Osteocyte (in vitro differentiated cells): ENCODE results near the gene SLC39A11. TPM values are rescaled to one million over a fixed set of nuclear protein-coding genes. Genes with fewer than 3 reads are reported as not detected.

Experiments
- DNase-seq: peaks from one replicate; pipeline ENCODE4 v3.0.0; 2021; ENCODE audit warnings: mixed read lengths; ENCODE audit not compliant: unreplicated experiment; ENCODE audit errors: extremely low spot score
- H3K27ac Mint-ChIP-seq: one replicate; pipeline ENCODE4 v1.8.0; 2021; ENCODE audit warnings: mild to moderate bottlenecking, mixed read lengths; ENCODE audit not compliant: unreplicated experiment
- H3K27me3 Mint-ChIP-seq: one replicate; pipeline ENCODE4 v1.8.0; 2021; ENCODE audit warnings: mixed read lengths; ENCODE audit not compliant: unreplicated experiment
- H3K36me3 Mint-ChIP-seq: one replicate; pipeline ENCODE4 v1.8.0; 2021; ENCODE audit warnings: mixed read lengths; ENCODE audit not compliant: unreplicated experiment
- H3K4me1 Mint-ChIP-seq: one replicate; pipeline ENCODE4 v1.8.0; 2021; ENCODE audit warnings: mixed read lengths; ENCODE audit not compliant: unreplicated experiment
- H3K4me3 Mint-ChIP-seq: one replicate; pipeline ENCODE4 v1.8.0; 2021; ENCODE audit warnings: mild to moderate bottlenecking, moderate library complexity, mixed read lengths; ENCODE audit not compliant: unreplicated experiment
- H3K9me3 Mint-ChIP-seq: one replicate; pipeline ENCODE4 v1.8.0; 2021; ENCODE audit warnings: mixed read lengths; ENCODE audit not compliant: unreplicated experiment
- total RNA-seq: library from RNA; stranded (reverse); gene quantifications from 2 replicates; pipeline ENCODE4 v1.2.1, GENCODE V29; 2021
- TF ChIP-seq, protein P1 (sequence below): fragments of 200-600 bp; sonication (generic); IDR thresholded peaks from 2 replicates; pipeline ENCODE4 v1.5.0; 2021; ENCODE audit warnings: antibody characterized with exemption, mild to moderate bottlenecking, moderate library complexity

Gene SLC39A11
- total RNA-seq, 1 donor from 2014 or later = 50.2 TPM

DNA sequence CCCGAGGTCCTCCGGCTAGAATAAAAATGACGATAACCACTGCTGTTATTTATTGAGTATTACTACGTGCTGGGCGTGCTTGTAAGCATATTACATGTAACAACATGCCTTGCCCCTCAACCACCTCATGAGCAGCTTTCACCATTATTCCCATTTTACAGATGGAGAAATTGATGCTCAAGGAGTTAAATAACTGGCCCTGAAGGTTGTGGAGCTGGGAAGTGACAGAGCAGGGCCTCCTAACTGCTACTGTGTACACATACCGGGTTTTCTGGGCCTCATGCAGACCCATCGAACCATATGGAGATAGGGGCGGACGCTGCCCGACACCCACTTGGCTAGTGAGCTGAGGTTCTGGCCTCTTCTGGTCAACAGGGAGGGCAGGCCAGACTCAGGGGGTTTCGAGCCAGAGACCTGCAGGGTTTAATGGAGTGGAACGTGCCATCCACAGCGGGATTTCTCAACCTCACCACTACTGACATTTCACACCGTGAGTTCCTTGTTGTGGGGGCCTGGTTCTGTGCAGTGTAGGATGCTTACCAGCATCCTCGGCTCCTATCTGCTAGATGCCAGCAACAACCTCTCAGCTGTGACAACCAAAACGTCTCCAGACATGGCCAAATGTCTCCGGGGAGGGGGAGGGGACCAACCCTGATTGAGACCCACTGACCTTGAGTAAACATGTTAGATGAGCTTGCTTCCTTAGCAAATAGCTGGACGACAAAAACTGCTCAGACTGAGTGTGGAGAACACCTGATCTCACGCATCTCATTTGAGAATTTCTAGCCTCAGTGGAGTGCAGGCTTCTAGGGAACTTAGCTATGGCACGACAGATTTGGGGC is 432.0 kb downstream of the SLC39A11 start:
- Mint-ChIP-seq H3K4me3 (no peak overlapping the region), H3K36me3 (peaks cover 3% of the 10 kb centered on the region)

DNA sequence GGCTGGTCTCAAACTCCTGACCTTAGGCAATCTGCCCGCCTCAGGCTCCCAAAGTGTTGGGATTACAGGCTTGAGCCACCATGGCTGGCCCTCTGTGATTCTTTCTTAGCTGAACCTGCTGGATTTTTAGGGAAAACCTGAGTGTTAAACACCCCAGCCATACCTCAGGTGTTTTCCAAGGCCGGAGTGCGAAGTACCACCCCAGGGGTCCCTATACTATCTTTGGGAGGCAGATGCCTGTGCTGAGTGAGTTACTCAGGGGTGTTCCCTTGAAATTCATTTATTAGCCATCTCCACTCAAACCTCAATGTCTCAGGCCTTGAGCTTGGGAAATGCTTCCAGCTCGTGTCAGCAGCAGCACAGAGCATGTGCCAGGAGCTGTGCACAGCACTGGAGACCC is 432.7 kb downstream of the SLC39A11 start:
- H3K27me3 Mint-ChIP-seq = no peaks in the 10 kb centered on the region
- no peaks in the 10 kb centered on the region for H3K9me3 Mint-ChIP-seq
- H3K4me1 Mint-ChIP-seq = peaks cover 13% of the 10 kb centered on the region
- H3K36me3 Mint-ChIP-seq = peaks cover 2% of the 10 kb centered on the region
- TF ChIP-seq, protein P1, sequence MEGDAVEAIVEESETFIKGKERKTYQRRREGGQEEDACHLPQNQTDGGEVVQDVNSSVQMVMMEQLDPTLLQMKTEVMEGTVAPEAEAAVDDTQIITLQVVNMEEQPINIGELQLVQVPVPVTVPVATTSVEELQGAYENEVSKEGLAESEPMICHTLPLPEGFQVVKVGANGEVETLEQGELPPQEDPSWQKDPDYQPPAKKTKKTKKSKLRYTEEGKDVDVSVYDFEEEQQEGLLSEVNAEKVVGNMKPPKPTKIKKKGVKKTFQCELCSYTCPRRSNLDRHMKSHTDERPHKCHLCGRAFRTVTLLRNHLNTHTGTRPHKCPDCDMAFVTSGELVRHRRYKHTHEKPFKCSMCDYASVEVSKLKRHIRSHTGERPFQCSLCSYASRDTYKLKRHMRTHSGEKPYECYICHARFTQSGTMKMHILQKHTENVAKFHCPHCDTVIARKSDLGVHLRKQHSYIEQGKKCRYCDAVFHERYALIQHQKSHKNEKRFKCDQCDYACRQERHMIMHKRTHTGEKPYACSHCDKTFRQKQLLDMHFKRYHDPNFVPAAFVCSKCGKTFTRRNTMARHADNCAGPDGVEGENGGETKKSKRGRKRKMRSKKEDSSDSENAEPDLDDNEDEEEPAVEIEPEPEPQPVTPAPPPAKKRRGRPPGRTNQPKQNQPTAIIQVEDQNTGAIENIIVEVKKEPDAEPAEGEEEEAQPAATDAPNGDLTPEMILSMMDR = no peak
- DNase-seq = no peak
- H3K4me3 Mint-ChIP-seq = no peak overlapping the region
- no peak overlapping the region for H3K27ac Mint-ChIP-seq

More for the DNA sequence above, 432.0 kb downstream of the SLC39A11 start:
- H3K27me3 Mint-ChIP-seq = no peaks in the 10 kb centered on the region
- DNase-seq = no peak
- TF ChIP-seq, protein P1 = no peak
- no peak overlapping the region for H3K27ac Mint-ChIP-seq
- peaks cover 12% of the 10 kb centered on the region for H3K4me1 Mint-ChIP-seq
- no peaks in the 10 kb centered on the region for H3K9me3 Mint-ChIP-seq

DNA sequence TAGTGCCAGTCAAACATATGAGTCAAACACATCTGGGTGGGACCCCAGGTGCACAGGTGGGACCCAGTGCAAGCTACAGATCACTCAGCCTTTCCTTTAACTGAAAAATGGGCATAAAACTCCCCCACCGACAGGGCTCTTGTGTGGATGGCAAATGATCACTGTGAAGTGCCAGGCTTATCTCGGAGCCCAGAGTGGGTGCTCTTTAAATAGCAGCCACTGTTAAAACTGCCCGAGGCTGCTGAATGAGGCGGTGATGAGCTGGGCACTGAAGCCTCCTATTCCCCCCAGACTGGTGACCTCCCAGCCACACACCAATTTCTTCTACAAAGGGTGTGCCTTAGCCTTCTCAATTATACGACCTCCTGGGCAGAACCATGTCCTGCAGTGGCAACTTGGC is 433.8 kb downstream of the SLC39A11 start:
- Mint-ChIP-seq H3K4me1 (peaks cover 13% of the 10 kb centered on the region), H3K27ac (no peak overlapping the region), H3K4me3 (no peak overlapping the region), H3K27me3 (no peaks in the 10 kb centered on the region), H3K36me3 (no peaks in the 10 kb centered on the region), H3K9me3 (no peaks in the 10 kb centered on the region)
- no peak for DNase-seq
- TF ChIP-seq, protein P1 = no peak

DNA sequence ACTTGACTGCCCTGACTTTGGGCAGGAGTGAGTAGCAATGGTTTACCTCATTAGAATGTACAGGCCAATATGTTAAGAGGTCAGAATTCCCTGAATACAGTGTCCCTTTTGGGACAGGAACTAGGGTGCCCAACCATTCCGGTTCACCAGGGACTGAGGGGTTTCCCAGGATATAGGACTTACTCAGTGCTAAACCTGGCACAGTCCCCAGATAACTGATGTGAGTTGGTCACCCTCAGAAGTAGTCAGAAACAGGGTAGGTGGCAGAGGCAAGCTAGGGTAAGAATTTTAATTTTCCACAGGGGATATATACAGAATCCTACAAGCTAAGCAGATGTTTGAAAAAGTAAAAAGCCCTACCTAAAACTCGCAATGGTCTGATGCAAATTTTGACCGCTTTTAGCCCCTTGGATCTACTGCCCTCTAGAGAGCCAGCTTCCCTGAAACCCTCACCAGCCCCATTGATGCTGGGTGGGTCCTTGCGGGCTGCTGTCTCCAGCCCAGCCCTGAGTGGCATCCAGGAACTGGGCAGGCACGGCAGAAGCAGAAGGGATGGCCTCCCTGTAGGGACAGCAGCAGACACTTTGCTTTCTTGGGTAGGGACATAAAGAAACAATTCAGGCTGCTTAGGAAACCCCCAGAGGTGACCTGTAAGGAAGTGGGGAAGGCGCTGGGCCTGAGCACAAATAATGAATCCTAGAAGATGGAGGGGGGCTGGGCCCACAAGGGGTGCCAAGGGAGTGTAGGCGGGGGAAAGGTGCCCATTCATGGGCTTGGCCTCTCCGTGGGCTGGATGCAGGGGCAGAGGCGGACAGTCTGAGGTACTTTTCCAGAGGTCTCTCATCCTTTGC is 434.8 kb downstream of the SLC39A11 start:
- DNase-seq = no peak
- Mint-ChIP-seq H3K27ac (peak overlapping the region; percentile 33), H3K27me3 (no peaks in the 10 kb centered on the region), H3K4me3 (no peak overlapping the region), H3K9me3 (no peaks in the 10 kb centered on the region), H3K4me1 (peaks cover 13% of the 10 kb centered on the region), H3K36me3 (no peaks in the 10 kb centered on the region)
- TF ChIP-seq, protein P1 = no peak
